HuH-7.5 (cell line): ENCODE measurements around the gene SORCS2.

Experiments used
- DNase-seq: peaks from one replicate; pipeline ENCODE4 v3.0.0; 2011; ENCODE audit warnings: low spot score

Gene SORCS2

GRCh38 chr4:7223541-7223940 lies 31.2 kb downstream of the SORCS2 start:
- DNase-seq, result no peak

DNA sequence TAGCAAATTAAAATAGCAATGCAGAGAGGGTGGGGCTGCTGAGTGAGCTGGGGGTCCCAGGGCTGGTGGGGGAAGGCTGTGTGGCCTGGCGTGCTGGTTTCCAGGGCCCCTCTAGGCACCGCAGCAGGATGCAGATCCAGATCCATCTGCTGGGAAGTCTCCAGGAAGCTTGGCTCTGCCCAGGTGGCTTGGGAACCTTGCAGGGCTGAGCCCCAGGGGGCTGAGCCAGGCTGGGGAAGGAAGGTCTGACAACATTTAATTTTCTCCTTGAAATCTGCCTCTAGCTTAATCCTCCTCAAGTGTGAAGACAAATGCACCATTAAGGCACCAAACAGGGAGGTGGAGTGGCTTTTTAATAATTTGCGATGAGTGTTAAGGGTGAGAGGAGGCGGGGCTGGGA lies 31.7 kb downstream of the SORCS2 start:
- no peak for DNase-seq

DNA sequence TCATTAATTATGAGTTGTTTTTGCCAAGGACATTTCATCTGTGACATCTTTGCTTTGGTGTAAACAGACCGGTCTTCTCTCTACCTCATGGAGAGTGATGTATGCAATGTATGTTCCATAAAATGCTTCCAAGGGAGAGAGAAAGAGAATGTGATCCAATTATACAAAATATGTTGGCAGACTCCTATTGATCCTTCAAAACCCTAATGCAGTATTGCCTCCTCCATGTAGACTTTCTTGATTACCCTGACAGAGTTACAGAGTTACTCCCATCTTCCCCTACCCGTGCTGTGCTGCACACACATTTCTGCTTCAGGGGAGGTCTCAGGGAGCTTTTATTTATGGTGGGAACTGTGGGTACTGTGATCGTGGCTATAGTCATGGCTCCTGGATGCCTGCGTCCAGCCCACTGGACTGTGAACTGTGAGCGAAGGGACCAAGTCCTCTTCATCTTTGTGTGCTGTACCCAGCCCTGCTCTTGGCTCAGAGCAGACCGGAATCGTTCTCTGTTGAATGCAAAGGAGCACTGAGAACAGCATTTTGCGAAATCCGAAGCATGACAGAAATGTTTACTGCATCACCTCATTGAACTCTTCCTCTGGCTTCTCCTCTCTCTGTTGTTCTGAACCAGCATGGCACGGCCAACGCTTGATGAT lies 32.7 kb downstream of the SORCS2 start:
- no peak for DNase-seq

DNA sequence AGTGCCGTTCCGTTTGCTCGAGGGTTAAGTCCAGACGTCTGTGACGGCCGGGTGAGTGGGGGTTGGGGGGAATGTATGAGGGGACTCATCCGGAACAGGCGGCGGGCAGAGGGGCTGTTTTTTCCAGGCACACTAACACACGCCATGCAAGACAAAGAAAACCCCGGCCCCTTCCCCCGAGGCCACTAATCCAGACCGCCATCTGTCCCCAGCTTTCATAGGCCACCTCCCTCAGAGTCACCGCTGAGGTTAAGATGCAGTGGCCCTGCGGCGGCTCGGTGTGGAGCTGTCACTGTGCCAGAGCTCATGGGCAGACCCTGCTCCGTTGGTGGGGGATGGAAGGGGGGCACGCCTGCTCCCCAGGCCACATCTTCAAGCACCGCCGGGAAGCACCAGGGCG lies 34.1 kb downstream of the SORCS2 start:
- DNase-seq, result no peak

DNA sequence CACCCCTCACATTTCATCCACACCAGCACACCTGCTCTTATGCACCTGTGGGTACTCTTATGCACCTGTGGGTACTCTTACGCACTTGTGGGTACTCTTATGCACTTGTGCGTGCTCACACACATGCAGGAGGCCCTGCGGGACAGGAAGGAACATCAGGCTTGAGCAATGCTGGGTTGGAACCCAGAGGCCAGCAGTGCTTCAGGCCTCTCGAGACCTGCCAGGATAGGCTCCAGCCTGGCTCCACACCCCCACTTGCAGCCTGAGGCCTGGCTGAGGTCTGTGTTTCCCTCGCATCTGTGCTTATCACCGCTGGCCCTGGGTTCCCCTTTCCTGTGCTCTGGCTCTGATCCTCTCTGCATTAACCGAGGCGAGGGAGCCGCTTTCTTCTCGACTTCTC lies 34.7 kb downstream of the SORCS2 start:
- no peak for DNase-seq

GRCh38 chr4:7228734-7229133 lies 36.4 kb downstream of the SORCS2 start:
- no peak for DNase-seq

DNA sequence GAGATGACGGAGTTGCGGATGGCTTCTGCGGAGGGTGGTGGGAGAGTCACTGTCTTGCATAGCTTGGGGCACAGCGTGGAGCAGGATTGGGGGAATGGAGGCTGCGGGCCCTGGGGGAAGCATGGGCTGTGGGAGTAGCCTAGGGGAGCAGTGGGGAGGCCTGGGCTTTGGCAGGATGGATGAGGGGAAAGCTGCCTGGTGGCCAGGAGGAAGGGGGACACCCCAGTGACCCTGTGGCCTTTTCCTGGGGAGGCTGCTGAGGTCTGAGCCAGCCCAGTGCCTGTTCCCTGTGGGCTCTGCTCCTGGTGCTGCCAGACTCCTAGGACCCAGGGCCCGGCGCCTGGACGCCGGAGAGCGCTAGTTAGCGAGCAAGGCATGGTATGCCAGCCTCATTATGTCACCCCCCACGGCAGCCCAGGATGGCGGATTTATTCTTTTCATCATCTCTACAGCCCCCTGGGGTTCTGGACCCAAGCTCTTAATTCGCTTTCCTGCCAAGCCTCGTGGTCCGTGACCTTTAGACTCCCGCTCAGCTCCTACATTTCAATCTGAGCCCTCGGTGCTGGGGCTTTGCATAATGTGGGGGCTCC lies 39.8 kb downstream of the SORCS2 start:
- DNase-seq, result no peak

DNA sequence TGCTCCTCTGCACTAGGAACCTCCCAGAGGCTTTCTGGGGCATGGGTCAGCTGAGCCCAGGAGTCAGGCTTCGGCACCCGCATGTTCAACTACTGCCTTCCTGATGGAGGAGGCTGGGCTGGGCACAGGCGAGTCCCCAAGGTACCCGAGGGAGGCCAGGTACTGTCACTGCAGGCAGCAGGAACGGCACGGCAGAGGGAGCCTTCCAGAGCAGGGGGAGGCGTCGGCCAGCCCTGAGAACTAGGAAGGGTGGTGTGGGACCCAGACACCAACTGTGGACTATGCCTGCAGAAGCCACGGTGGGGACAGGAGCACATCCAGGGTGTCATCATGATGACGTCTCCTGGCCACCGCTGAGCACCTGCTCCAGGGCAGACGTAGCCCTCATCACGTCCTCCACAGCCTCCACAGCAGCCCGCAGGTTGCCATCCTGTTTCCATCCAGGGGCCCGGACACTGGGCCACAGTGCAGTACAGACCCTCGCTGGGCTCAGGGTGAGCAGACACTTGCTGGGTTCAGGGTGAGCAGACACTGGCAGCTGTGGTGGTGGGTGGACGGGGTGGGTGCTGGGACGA lies 40.8 kb downstream of the SORCS2 start:
- DNase-seq, result no peak

DNA sequence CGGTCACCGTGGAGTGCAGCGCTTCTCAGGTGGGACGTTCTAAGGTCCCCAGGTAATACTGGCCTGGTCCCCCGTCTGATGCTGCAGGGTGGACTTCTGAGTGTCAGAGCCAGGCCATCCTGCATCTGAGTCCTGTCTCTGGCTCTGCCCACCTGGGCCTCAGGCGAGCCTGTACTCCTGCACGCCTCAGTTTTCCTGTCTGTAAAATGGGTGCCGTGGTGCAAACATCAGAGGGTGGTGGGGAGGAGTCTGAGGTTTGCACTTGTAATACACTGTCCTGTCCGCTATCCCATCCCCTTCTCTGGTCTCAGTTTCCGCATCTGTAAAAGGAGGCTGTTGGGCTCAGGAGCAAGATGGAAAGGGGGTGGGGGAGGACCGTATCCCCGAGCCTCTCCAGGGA lies 41.3 kb downstream of the SORCS2 start:
- DNase-seq, result no peak

GRCh38 chr4:7234355-7235029 lies 42.2 kb downstream of the SORCS2 start:
- no peak for DNase-seq

GRCh38 chr4:7235030-7235380 lies 42.7 kb downstream of the SORCS2 start:
- no peak for DNase-seq

DNA sequence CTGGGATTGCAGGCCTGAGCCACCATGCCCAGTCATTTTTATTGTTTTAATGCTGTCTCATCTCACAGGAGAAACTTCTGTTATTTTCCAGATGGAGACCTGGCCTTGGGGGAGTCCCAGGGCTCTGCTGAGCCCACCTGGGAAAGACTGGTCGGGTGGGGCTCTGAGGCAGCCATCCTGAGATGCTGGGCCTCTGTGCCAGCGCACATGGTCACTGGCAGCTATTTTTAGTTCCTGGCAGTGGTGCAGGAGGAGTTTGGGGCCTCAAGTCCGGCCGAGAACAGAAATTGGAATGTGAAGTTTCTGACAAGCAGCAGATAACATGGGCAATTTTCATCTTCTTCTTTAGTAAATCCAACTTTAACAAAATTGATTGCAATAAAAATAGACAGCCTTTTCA lies 44.5 kb downstream of the SORCS2 start:
- no peak for DNase-seq

DNA sequence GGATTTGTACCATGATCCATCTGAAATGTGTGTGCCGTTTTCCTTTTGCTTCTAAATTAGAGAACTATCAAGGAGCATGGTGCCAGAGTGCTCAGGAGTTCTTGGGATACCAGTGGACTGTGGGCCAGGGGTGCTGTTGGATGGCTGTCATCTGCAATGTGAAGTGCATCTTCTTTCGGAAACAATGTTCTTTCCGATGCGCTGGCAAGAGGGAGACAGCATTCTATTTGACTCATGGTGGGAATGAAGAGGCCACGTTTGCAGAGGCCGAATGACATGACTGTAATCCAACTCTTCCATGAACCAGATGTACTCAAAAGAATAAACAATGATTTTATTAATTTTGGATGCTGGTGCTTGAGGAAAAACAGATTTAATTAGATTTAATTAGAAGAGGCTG lies 45.5 kb downstream of the SORCS2 start:
- DNase-seq, result no peak

DNA sequence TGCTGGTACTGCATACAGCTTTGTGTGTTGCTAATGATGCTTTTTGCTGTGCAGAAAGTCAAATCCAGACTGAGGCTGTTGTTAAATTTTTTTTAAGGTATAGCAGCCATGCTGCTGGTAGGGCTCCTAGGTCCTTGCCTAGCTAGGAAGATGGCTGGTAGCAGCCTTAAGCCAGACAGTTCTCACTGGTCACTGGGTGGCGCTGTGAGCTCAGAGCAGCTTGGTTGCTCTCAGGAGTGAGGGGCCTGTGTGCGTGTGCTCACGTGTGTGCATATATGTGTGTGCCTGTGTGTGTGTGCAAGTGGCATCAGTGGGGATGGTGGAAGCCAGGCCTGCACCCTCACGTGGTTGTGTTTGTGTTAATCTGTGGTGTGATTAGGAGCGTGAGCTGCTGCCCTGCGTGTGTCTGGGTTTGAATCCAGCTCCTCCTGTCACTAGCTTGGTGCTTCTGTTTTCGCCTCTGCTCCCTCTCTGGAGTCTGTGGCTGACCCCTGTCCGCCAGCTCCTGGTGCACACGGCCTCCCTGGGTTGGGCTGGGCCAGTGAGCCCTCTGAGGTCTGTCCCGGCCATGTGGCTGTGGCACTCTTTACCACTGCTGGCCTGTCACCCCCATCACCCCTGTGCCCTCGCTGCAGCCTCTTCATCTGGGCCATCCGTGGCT lies 46.1 kb downstream of the SORCS2 start:
- DNase-seq, result no peak

GRCh38 chr4:7239101-7239820 lies 46.9 kb downstream of the SORCS2 start:
- DNase-seq, result no peak

GRCh38 chr4:7239844-7240243 lies 47.5 kb downstream of the SORCS2 start:
- no peak for DNase-seq

DNA sequence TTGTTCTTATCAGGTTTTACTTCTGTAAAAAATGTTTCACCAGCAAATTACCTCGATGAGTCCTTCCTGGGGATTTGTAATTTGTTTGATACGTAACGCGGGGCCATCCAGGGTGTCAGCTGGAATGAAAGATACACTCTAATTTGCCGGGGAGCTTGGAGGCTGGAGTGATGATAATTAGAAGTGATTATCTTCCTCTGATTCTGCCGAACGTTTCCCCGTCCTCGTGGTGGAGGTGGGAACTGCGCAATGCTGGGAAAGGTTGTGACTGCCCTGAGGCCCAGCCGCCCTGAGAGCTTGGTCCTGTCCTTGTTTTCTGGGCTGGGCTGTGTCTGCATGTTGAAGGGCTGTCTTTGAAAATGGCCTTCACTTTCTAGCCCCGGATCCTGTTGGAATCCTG lies 48.0 kb downstream of the SORCS2 start:
- no peak for DNase-seq

DNA sequence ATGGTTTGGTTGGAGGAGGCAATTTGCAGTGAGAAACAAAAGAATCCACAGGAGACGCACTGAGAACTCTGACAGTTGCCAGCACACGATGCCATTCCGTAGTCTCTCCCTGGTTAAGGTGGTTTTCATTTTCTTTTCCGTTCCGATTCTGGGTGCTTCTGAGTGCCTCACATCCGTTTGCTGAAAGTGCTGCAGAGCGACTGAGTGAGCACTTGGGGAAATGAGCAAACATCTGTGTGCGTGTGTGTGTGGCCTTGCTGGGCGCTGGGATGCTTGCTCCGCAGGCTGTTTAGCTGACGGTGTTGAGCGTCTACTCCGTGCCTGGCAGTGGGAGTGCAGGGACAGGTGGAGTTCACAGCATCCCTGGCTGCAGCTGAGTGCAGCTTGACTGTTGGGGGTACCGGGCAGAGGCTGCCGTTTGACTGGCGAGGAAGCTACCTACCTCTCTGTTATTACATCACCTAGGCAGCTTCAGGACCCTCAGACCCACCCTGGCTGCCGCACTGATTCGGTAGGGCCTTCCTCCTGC lies 49.3 kb downstream of the SORCS2 start:
- DNase-seq, result no peak

DNA sequence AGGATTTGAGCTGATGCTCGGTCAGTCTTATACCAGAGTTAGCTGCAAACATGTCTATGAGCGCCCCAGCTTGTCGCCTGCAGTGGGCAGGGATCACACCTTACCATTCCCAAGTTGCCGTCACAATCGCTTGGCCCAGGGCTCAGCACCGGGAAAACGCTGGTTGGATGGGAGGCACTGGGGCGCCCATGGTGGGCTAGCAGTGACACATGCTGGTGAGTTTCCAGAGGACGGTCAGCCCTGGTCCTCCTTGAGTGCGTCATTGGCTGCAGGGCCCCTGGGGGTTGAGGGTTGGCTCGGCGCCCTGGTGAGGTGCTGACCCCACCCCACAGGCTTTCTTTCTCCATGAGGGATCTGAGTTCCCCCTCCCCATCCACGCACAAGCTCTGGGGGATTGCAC lies 50.4 kb downstream of the SORCS2 start:
- DNase-seq, result no peak

DNA sequence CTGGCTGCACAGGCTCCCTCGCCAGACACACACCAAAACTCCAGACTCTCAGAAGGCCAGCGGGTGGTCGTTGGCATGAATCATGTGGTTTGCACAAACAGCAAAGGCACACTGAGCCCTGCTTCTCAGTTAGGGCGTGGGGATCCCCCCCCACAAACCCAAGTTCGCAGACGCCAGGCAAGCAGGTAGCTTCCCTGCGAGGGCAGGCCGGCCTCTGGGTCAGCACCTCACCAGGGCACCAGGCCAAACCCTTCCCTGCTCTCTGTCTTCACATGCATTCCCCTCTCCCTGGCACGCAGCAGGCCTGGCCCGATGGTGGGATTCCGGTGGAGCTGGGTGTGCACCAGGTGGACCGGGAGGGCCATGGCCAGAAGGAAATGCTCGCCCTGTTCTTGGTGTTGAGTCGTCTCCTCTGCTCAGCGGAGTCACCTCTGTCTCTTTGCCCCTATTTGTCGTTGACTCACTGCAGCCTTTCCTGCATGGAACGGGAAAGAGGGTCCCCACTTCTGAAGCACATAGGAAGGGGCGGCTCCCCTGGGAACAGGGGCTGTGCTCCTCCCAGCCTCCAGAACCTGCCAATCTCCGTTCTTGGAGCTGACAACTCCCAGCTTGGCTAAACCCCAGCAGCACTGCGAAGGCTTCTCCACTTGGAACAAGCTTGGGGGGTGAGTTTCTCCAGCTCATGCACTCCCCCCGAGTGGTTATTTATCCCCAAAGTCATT lies 51.4 kb downstream of the SORCS2 start:
- DNase-seq, result no peak

DNA sequence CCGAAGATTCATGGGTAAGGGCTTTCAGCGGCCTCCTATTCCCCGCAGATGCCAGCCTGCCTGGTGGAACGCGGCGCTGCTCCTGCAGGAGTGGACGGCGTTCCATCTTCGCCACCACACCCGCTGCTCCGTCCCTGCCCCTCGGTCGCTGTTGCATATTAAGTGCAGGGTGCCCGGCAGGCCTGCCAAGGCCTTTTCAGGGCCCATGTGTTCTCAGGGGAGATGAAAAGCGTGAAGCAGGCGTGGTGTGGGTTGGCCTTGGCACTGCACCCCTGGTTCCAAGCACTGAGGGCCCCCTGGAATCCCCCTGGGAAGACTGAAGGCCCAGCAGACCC lies 52.0 kb downstream of the SORCS2 start:
- DNase-seq, result no peak
